Neural cell (in vitro differentiated cells): ENCODE results near the gene MTTP. TPM values are rescaled to one million over a fixed set of nuclear protein-coding genes. Genes with fewer than 3 reads are reported as not detected.

ENCODE experiments used
- H2AFZ ChIP-seq: fragments of 200-600, 300-800 bp; sonication (generic), shearing (Covaris generic); 2 replicates; pipeline ENCODE4 v1.6.0; 2014; ENCODE audit warnings: low read depth, mild to moderate bottlenecking, antibody characterized with exemption, low read length, moderate library complexity
- H3F3A ChIP-seq: fragments of 200-600 bp; shearing (Covaris generic); 2 replicates; pipeline ENCODE4 v1.6.1; 2016; ENCODE audit warnings: mild to moderate bottlenecking, moderate library complexity, mixed read lengths, antibody characterized with exemption, low read length; ENCODE audit not compliant: insufficient read depth, poor library complexity, severe bottlenecking
- H3K27ac ChIP-seq: fragments of 200-600, 300-800 bp; sonication (generic), shearing (Covaris generic); 2 replicates; pipeline ENCODE4 v1.5.1; 2014; ENCODE audit warnings: mild to moderate bottlenecking, low read length, moderate library complexity
- H3K27me3 ChIP-seq: fragments of 300-800, 200-600 bp; sonication (generic), shearing (Covaris generic); 2 replicates; pipeline ENCODE4 v1.6.0; 2014; ENCODE audit warnings: mild to moderate bottlenecking, low read depth, low read length, moderate library complexity; ENCODE audit not compliant: insufficient read depth
- H3K36me3 ChIP-seq: fragments of 300-800, 200-600 bp; sonication (generic), shearing (Covaris generic); 2 replicates; pipeline ENCODE4 v1.5.1; 2014; ENCODE audit warnings: mild to moderate bottlenecking, antibody characterized with exemption, low read length, moderate library complexity; ENCODE audit not compliant: insufficient read depth
- H3K4me2 ChIP-seq: fragments of 300-800, 200-600 bp; sonication (generic), shearing (Covaris generic); 2 replicates; pipeline ENCODE4 v1.6.0; 2014; ENCODE audit warnings: mild to moderate bottlenecking, low read length
- H3K4me3 ChIP-seq: fragments of 300-800, 200-600 bp; sonication (generic), shearing (Covaris generic); 2 replicates; pipeline ENCODE4 v1.5.1; 2014; ENCODE audit warnings: mild to moderate bottlenecking, low read length, moderate library complexity
- H3K79me2 ChIP-seq: fragments of 200-600 bp; shearing (Covaris generic); replicated peaks from 2 replicates; pipeline ENCODE4 v1.6.0; 2014; ENCODE audit warnings: mild to moderate bottlenecking, low read length, moderate library complexity; ENCODE audit not compliant: insufficient read depth
- H3K9ac ChIP-seq: fragments of 300-800, 200-600 bp; sonication (generic), shearing (Covaris generic); 2 replicates; pipeline ENCODE4 v1.6.1; 2016; ENCODE audit warnings: mild to moderate bottlenecking, low read length, mixed read lengths
- H3K9me2 ChIP-seq: fragments of 200-600 bp; shearing (Covaris generic); 2 replicates; pipeline ENCODE4 v1.6.1; 2016; ENCODE audit warnings: mild to moderate bottlenecking, low read length, mixed read lengths; ENCODE audit not compliant: insufficient read depth
- H3K9me3 ChIP-seq: fragments of 200-600, 300-800 bp; sonication (generic), shearing (Covaris generic); 2 replicates; pipeline ENCODE4 v1.6.1; 2016; ENCODE audit warnings: mild to moderate bottlenecking, mixed run types, low read length, moderate library complexity, mixed read lengths
- H4K20me1 ChIP-seq: fragments of 200-600 bp; shearing (Covaris generic); 2 replicates; pipeline ENCODE4 v1.6.1; 2016; ENCODE audit warnings: mild to moderate bottlenecking, mixed run types; ENCODE audit not compliant: insufficient read depth
- CTCF ChIP-seq: fragments of 450-650 bp; IDR thresholded peaks from 2 replicates; pipeline ENCODE4 v1.5.1; 2014; ENCODE audit warnings: antibody characterized with exemption, mild to moderate bottlenecking, moderate library complexity; ENCODE audit not compliant: poor library complexity, severe bottlenecking
- EP300 ChIP-seq: fragments of 450-650 bp; conservative IDR thresholded peaks from 2 replicates; pipeline ENCODE4 v1.6.1; 2014; ENCODE audit warnings: antibody characterized with exemption, mild to moderate bottlenecking, moderate library complexity; ENCODE audit not compliant: poor library complexity, severe bottlenecking
- EZH2 ChIP-seq: fragments of 200-600, 300-800 bp; shearing (Covaris generic), sonication (generic); IDR thresholded peaks from 2 replicates; pipeline ENCODE4 v1.6.1; 2014; ENCODE audit warnings: antibody characterized with exemption, low read length, borderline replicate concordance, mild to moderate bottlenecking; ENCODE audit not compliant: insufficient read depth, poor library complexity, severe bottlenecking
- MXI1 ChIP-seq: fragments of 450-650 bp; conservative IDR thresholded peaks from 2 replicates; pipeline ENCODE4 v1.6.1; 2014; ENCODE audit warnings: antibody characterized with exemption, mild to moderate bottlenecking; ENCODE audit not compliant: poor library complexity, severe bottlenecking
- POLR2AphosphoS5 ChIP-seq: IDR thresholded peaks from 2 replicates; pipeline ENCODE4 v1.6.1; 2012
- RAD21 ChIP-seq: fragments of 450-650 bp; conservative IDR thresholded peaks from 2 replicates; pipeline ENCODE4 v1.6.1; 2014; ENCODE audit warnings: antibody characterized with exemption, mild to moderate bottlenecking, moderate library complexity
- REST ChIP-seq: IDR thresholded peaks from 2 replicates; pipeline ENCODE4 v1.6.1; 2012; ENCODE audit warnings: borderline replicate concordance
- SMC3 ChIP-seq: fragments of 450-650 bp; conservative IDR thresholded peaks from 2 replicates; pipeline ENCODE4 v1.6.1; 2014; ENCODE audit warnings: antibody characterized with exemption, mild to moderate bottlenecking, moderate library complexity; ENCODE audit not compliant: poor library complexity
- TAF1 ChIP-seq: IDR thresholded peaks from 2 replicates; pipeline ENCODE4 v1.6.1; 2012; ENCODE audit warnings: low read depth
- polyA plus RNA-seq: library from polyadenylated mRNA; depleted of rRNA; stranded (reverse); fragments of >200 nt; gene quantifications from 2 replicates; pipeline ENCODE4 v1.2.3, GENCODE V29; 2014

MTTP gene
- polyA plus RNA-seq, 1 donor from 2014 or later: 1.2 TPM

- Histone ChIP-seq H3K4me2 (no peak overlapping the region), H3K9me2 (no peaks in the 10 kb centered on the region), H3K4me3 (no peak overlapping the region), H3K9me3 (no peaks in the 10 kb centered on the region), H4K20me1 (no peaks in the 10 kb centered on the region), H3K36me3 (no peaks in the 10 kb centered on the region), H3K79me2 (no peaks in the 10 kb centered on the region), H3K27me3 (no peaks in the 10 kb centered on the region), H3F3A (no peaks in the 10 kb centered on the region), H2AFZ (no peak overlapping the region), H3K9ac (no peak overlapping the region), H3K27ac (no peak overlapping the region)
- TF ChIP-seq POLR2AphosphoS5 (no peak), RAD21 (no peak), SMC3 (no peak), MXI1 (no peak), EP300 (no peak), EZH2 (no peak), REST (no peak), CTCF (no peak), TAF1 (no peak)
Measured at GRCh38 chr4:99649208-99649607, 74.6 kb downstream of the MTTP start.

GRCh38 chr4:99649778-99650177 lies 75.2 kb downstream of the MTTP start:
- Histone ChIP-seq H3K4me3 (no peak overlapping the region), H3K9me3 (no peaks in the 10 kb centered on the region), H4K20me1 (no peaks in the 10 kb centered on the region), H3K4me2 (no peak overlapping the region), H3K27me3 (no peaks in the 10 kb centered on the region), H3K79me2 (no peaks in the 10 kb centered on the region), H3K36me3 (no peaks in the 10 kb centered on the region), H3K27ac (no peak overlapping the region), H3K9me2 (no peaks in the 10 kb centered on the region), H2AFZ (no peak overlapping the region), H3F3A (no peaks in the 10 kb centered on the region), H3K9ac (no peak overlapping the region)
- TF ChIP-seq CTCF: no peak
- no peak for TF ChIP-seq EP300
- no peak for TF ChIP-seq SMC3
- TF ChIP-seq RAD21: no peak
- TF ChIP-seq MXI1: no peak
- no peak for TF ChIP-seq POLR2AphosphoS5
- no peak for TF ChIP-seq REST
- no peak for TF ChIP-seq EZH2
- no peak for TF ChIP-seq TAF1
